Nephron progenitor cell (in vitro differentiated cells): Measurements from ENCODE around the gene ROR1.

Experiments
- DNase-seq: peaks from one replicate; pipeline ENCODE4 v3.0.0; 2021
- H3K27ac Mint-ChIP-seq: 2 replicates; pipeline ENCODE4 v1.8.0; 2021; ENCODE audit warnings: mild to moderate bottlenecking, moderate library complexity, mixed read lengths
- H3K27me3 Mint-ChIP-seq: 2 replicates; pipeline ENCODE4 v1.8.0; 2021; ENCODE audit warnings: mild to moderate bottlenecking, low read depth, mixed read lengths; ENCODE audit not compliant: poor library complexity
- H3K36me3 Mint-ChIP-seq: 2 replicates; pipeline ENCODE4 v1.8.0; 2021; ENCODE audit warnings: low read depth, mixed read lengths
- H3K4me1 Mint-ChIP-seq: 2 replicates; pipeline ENCODE4 v1.8.0; 2021; ENCODE audit warnings: mixed read lengths
- H3K4me3 Mint-ChIP-seq: 2 replicates; pipeline ENCODE4 v1.8.0; 2021; ENCODE audit warnings: mild to moderate bottlenecking, moderate library complexity, mixed read lengths
- H3K9me3 Mint-ChIP-seq: 2 replicates; pipeline ENCODE4 v1.8.0; 2021; ENCODE audit warnings: mild to moderate bottlenecking, moderate library complexity, mixed read lengths
- CTCF ChIP-seq: fragments of 200-600 bp; sonication (generic); IDR thresholded peaks from 2 replicates; pipeline ENCODE4 v1.5.0; 2021; ENCODE audit warnings: antibody characterized with exemption

The ROR1 gene

DNA sequence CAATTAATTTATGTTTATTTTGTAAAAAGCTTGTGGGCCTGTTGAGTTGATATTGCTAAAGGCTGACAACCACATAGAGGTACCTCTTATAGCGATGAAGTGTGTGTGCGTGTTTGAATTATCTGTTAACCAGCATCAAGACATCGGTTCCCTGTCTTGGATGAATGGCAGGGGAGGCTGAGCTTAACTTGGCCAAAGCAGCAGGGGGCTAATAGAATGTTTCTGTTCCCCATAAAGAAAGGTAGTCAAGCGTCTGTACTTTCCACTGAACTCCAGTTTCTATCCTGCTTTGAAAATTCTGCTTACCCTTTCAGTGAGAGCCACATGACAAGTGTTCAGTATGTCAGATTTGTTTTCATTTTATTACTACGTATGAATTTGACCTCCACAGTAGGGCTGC is 63.0 kb downstream of the ROR1 start:
- no peaks in the 10 kb centered on the region for H3K9me3 Mint-ChIP-seq
- H3K27ac Mint-ChIP-seq: no peak overlapping the region
- DNase-seq: no peak
- peaks cover 17% of the 10 kb centered on the region for H3K4me1 Mint-ChIP-seq
- no peaks in the 10 kb centered on the region for H3K36me3 Mint-ChIP-seq
- H3K27me3 Mint-ChIP-seq: peaks cover 3% of the 10 kb centered on the region
- TF ChIP-seq CTCF: no peak
- no peak overlapping the region for H3K4me3 Mint-ChIP-seq

- Mint-ChIP-seq H3K4me1 (peaks cover 43% of the 10 kb centered on the region), H3K4me3 (no peak overlapping the region), H3K36me3 (no peaks in the 10 kb centered on the region), H3K27ac (no peak overlapping the region), H3K27me3 (no peaks in the 10 kb centered on the region), H3K9me3 (no peaks in the 10 kb centered on the region)
- no peak for TF ChIP-seq CTCF
- no peak for DNase-seq
These were observed 69.2 kb downstream of the ROR1 start for GRCh38 chr1:63843010-63843409.

DNA sequence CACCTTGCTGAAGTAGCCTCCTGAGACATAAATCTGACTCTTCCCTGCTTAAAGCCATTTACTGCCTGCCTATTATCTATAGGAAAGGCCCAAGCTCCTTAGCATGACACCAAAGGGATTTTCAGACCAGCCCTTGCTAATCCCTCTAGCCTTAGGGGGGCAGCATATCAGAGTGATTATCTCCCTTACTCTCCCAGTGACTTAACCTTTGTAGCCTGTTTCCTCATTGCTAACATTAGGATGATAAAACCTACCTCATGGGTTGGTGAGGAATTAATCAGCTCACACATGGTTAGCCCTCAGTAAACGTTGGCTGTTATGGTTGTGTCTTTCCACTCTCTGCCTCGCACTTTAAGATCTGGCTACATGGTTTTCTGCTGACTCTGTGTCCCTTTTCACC is 70.1 kb downstream of the ROR1 start:
- no peaks in the 10 kb centered on the region for H3K36me3 Mint-ChIP-seq
- no peak overlapping the region for H3K27ac Mint-ChIP-seq
- no peak overlapping the region for H3K4me3 Mint-ChIP-seq
- DNase-seq: no peak
- H3K4me1 Mint-ChIP-seq: peaks cover 51% of the 10 kb centered on the region
- no peaks in the 10 kb centered on the region for H3K9me3 Mint-ChIP-seq
- TF ChIP-seq CTCF: no peak
- H3K27me3 Mint-ChIP-seq: no peaks in the 10 kb centered on the region

GRCh38 chr1:63845346-63845745 is 71.5 kb downstream of the ROR1 start:
- Mint-ChIP-seq H3K4me1 (peaks cover 54% of the 10 kb centered on the region), H3K9me3 (no peaks in the 10 kb centered on the region), H3K27me3 (no peaks in the 10 kb centered on the region), H3K4me3 (no peak overlapping the region), H3K36me3 (no peaks in the 10 kb centered on the region), H3K27ac (peak overlapping the region; percentile 6)
- DNase-seq: no peak
- TF ChIP-seq CTCF: no peak

- Mint-ChIP-seq H3K4me3 (no peak overlapping the region), H3K27me3 (no peaks in the 10 kb centered on the region), H3K36me3 (no peaks in the 10 kb centered on the region), H3K9me3 (no peaks in the 10 kb centered on the region), H3K4me1 (peaks cover 49% of the 10 kb centered on the region), H3K27ac (peak overlapping the region; percentile 58)
- no peak for TF ChIP-seq CTCF
- DNase-seq: no peak
These were observed 73.6 kb downstream of the ROR1 start for GRCh38 chr1:63847308-63847910.

- H3K4me1 Mint-ChIP-seq: peaks cover 36% of the 10 kb centered on the region
- no peak for DNase-seq
- no peaks in the 10 kb centered on the region for H3K27me3 Mint-ChIP-seq
- H3K36me3 Mint-ChIP-seq: no peaks in the 10 kb centered on the region
- TF ChIP-seq CTCF: no peak
- H3K9me3 Mint-ChIP-seq: no peaks in the 10 kb centered on the region
- no peak overlapping the region for H3K27ac Mint-ChIP-seq
- H3K4me3 Mint-ChIP-seq: no peak overlapping the region
These were observed 74.9 kb downstream of the ROR1 start for GRCh38 chr1:63848733-63849132.
